H1 (cell line): ENCODE data around the gene ANKRD50. TPM values are rescaled to one million over a fixed set of nuclear protein-coding genes. Genes with fewer than 3 reads are reported as not detected.

Source experiments
- CTCF ChIA-PET: fragments of 300-600 bp; sonication (Branson Sonifier 250); formaldehyde crosslinking; loops from one replicate; lab custom pipeline; 2021; ENCODE audit not compliant: partially characterized antibody; lab: Charles Lee
- POLR2A ChIA-PET: fragments of 300-600 bp; sonication (Branson Sonifier 250); formaldehyde crosslinking; loops from one replicate; lab custom pipeline; 2021; ENCODE audit warnings: inconsistent platforms; ENCODE audit not compliant: partially characterized antibody; lab: Charles Lee
- DNase-seq, 2 experiments: peaks; one replicate each; pipeline versions ENCODE4 v3.0.0 to v3.0.0-alpha.2; 2010 to 2022; ENCODE audit warnings: low spot score in 2 of 2, low read depth in 1 of 2, mixed read lengths in 1 of 2
- FAIRE-seq: peaks from 2 replicates; lab custom pipeline; 2011; peaks lifted over from hg19 to GRCh38; lab: Jason Lieb, UNC
- H2AFZ ChIP-seq: 2 replicates; pipeline ENCODE4 v1.8.1; 2012; ENCODE audit warnings: low read length, inconsistent platforms
- H2AK5ac ChIP-seq: 2 replicates; pipeline ENCODE4 v1.6.1; 2013; ENCODE audit warnings: low read depth, low read length
- H2BK120ac ChIP-seq: replicated peaks from 2 replicates; pipeline ENCODE3; 2013; ENCODE audit warnings: low read depth, low read length, inconsistent platforms
- H2BK12ac ChIP-seq: 2 replicates; pipeline ENCODE4 v1.6.1; 2013; ENCODE audit warnings: low read depth, low read length
- H2BK15ac ChIP-seq: 2 replicates; pipeline ENCODE4 v1.6.1; 2013; ENCODE audit warnings: low read length
- H2BK20ac ChIP-seq: 2 replicates; pipeline ENCODE4 v1.6.1; 2013; ENCODE audit warnings: low read length
- H2BK5ac ChIP-seq: 2 replicates; pipeline ENCODE4 v1.6.1; 2013; ENCODE audit warnings: low read depth, low read length
- H3K14ac ChIP-seq: 2 replicates; pipeline ENCODE4 v1.6.1; 2013; ENCODE audit warnings: inconsistent platforms; ENCODE audit not compliant: insufficient read length
- H3K18ac ChIP-seq: 2 replicates; pipeline ENCODE4 v1.6.1; 2013; ENCODE audit warnings: low read length; ENCODE audit errors: extremely low read depth
- H3K23ac ChIP-seq: 2 replicates; pipeline ENCODE4 v1.6.1; 2013; ENCODE audit warnings: inconsistent platforms; ENCODE audit not compliant: insufficient read length
- H3K23me2 ChIP-seq: 2 replicates; pipeline ENCODE4 v1.6.1; 2013; ENCODE audit warnings: low read depth, low read length
- H3K27ac ChIP-seq: 2 replicates; pipeline ENCODE4 v1.6.1; 2011; ENCODE audit warnings: low read depth, low read length, inconsistent platforms
- H3K27me3 ChIP-seq, 4 experiments: replicated peaks in 1 of 4; 1 replicate in 1 of 4; 2 replicates in 3 of 4; pipeline versions ENCODE4 v1.6.1 to v1.8.1; 2011 to 2013; ENCODE audit warnings: low read length in 3 of 4, mild to moderate bottlenecking in 3 of 4, inconsistent platforms in 2 of 4, mixed read lengths in 2 of 4, moderate library complexity in 1 of 4; ENCODE audit not compliant: control insufficient read depth in 3 of 4, insufficient read depth in 3 of 4; ENCODE audit errors: extremely low read depth in 1 of 4
- H3K36me3 ChIP-seq, 4 experiments: 2 replicates each; pipeline versions ENCODE4 v1.6.1 to v1.8.1; 2011 to 2013; ENCODE audit warnings: mild to moderate bottlenecking in 4 of 4, low read length in 3 of 4, moderate library complexity in 2 of 4, control low read depth in 1 of 4, inconsistent platforms in 1 of 4; ENCODE audit not compliant: insufficient read depth in 4 of 4, control insufficient read depth in 2 of 4
- H3K4ac ChIP-seq: replicated peaks from 2 replicates; pipeline ENCODE3; 2013; ENCODE audit warnings: low read length, low read depth, mixed read lengths, inconsistent platforms; ENCODE audit not compliant: insufficient read length
- H3K4me1 ChIP-seq, 4 experiments: replicated peaks in 1 of 4; 1 replicate in 1 of 4; 2 replicates in 3 of 4; pipeline versions ENCODE4 v1.6.1 to v1.8.1; 2011 to 2013; ENCODE audit warnings: low read length in 3 of 4, inconsistent platforms in 2 of 4, mixed read lengths in 1 of 4; ENCODE audit not compliant: insufficient read depth in 4 of 4, control insufficient read depth in 3 of 4
- H3K4me2 ChIP-seq, 2 experiments: 2 replicates each; pipeline versions ENCODE4 v1.6.1 to v1.8.1; 2011 to 2013; ENCODE audit warnings: low read depth in 2 of 2, low read length in 2 of 2, control low read depth in 1 of 2, inconsistent platforms in 1 of 2, mild to moderate bottlenecking in 1 of 2; ENCODE audit not compliant: insufficient read depth in 1 of 2
- H3K4me3 ChIP-seq, 4 experiments: fragments of 200-600, 300-600 bp in 1 of 4; sonication (generic), shearing (Covaris generic), sonication (Bioruptor Twin) in 1 of 4; 2 replicates each; pipeline versions ENCODE4 v1.5.1 to v1.8.1; 2011 to 2016; ENCODE audit warnings: low read length in 4 of 4, low read depth in 3 of 4, control low read depth in 2 of 4, inconsistent platforms in 2 of 4, mild to moderate bottlenecking in 2 of 4, mixed read lengths in 1 of 4, moderate library complexity in 1 of 4; ENCODE audit not compliant: insufficient read depth in 2 of 4; ENCODE audit errors: extremely low read depth in 1 of 4
- H3K56ac ChIP-seq: replicated peaks from 2 replicates; pipeline ENCODE3; 2013; ENCODE audit warnings: low read depth, mild to moderate bottlenecking, mixed read lengths, low read length, inconsistent platforms; ENCODE audit not compliant: insufficient read length
- H3K79me1 ChIP-seq: 2 replicates; pipeline ENCODE4 v1.6.1; 2013; ENCODE audit warnings: low read depth, low read length, control low read depth
- H3K79me2 ChIP-seq, 2 experiments: 2 replicates each; pipeline versions ENCODE4 v1.6.1 to v1.8.1; 2012 to 2013; ENCODE audit warnings: low read length in 2 of 2, mild to moderate bottlenecking in 2 of 2, inconsistent platforms in 1 of 2; ENCODE audit not compliant: insufficient read depth in 2 of 2, control insufficient read depth in 1 of 2
- H3K9ac ChIP-seq, 4 experiments: replicated peaks in 1 of 4; 1 replicate in 1 of 4; 2 replicates in 3 of 4; pipeline versions ENCODE4 v1.6.1 to v1.8.1; 2011 to 2013; ENCODE audit warnings: low read depth in 3 of 4, low read length in 3 of 4, control low read depth in 2 of 4, mild to moderate bottlenecking in 2 of 4, moderate library complexity in 2 of 4, inconsistent platforms in 1 of 4; ENCODE audit errors: extremely low read depth in 1 of 4
- H3K9me3 ChIP-seq, 2 experiments: 2 replicates each; pipeline versions ENCODE4 v1.6.1 to v1.8.1; 2012 to 2013; ENCODE audit warnings: mild to moderate bottlenecking in 2 of 2, moderate library complexity in 2 of 2, control low read depth in 1 of 2, inconsistent platforms in 1 of 2, low read depth in 1 of 2, low read length in 1 of 2, mixed read lengths in 1 of 2; ENCODE audit not compliant: insufficient read depth in 2 of 2
- H4K20me1 ChIP-seq, 2 experiments: replicated peaks in 1 of 2; 2 replicates each; pipeline versions ENCODE3 to v1.8.1; 2011 to 2013; ENCODE audit warnings: inconsistent platforms in 2 of 2, low read length in 2 of 2, mild to moderate bottlenecking in 1 of 2; ENCODE audit not compliant: insufficient read depth in 2 of 2, control insufficient read depth in 1 of 2
- H4K5ac ChIP-seq: 2 replicates; pipeline ENCODE4 v1.6.1; 2013; ENCODE audit warnings: low read length, low read depth, mixed read lengths, inconsistent platforms; ENCODE audit not compliant: insufficient read length
- H4K8ac ChIP-seq: 2 replicates; pipeline ENCODE4 v1.8.0; 2013; ENCODE audit warnings: mild to moderate bottlenecking, moderate library complexity, low read length, inconsistent platforms; ENCODE audit not compliant: insufficient read depth; ENCODE audit errors: extremely low read depth
- H4K91ac ChIP-seq: replicated peaks from 2 replicates; pipeline ENCODE3; 2013; ENCODE audit warnings: low read length, mixed read lengths, inconsistent platforms; ENCODE audit not compliant: insufficient read length
- CEBPB ChIP-seq: IDR thresholded peaks from 2 replicates; pipeline ENCODE4 v1.6.1; 2012; ENCODE audit warnings: low read depth, low read length
- CHD1 ChIP-seq: IDR thresholded peaks from 2 replicates; pipeline ENCODE4 v1.6.1; 2012; ENCODE audit warnings: low read depth, low read length, improper control_type of control experiment
- CHD2 ChIP-seq: IDR thresholded peaks from 2 replicates; pipeline ENCODE4 v1.6.1; 2012; ENCODE audit warnings: low read length, improper control_type of control experiment
- CREB1 ChIP-seq: IDR thresholded peaks from 2 replicates; pipeline ENCODE4 v1.6.1; 2012; ENCODE audit warnings: inconsistent platforms
- HDAC6 ChIP-seq: IDR thresholded peaks from one replicate; pipeline ENCODE4 v1.7.1; 2012; ENCODE audit warnings: low read depth, mild to moderate bottlenecking, inconsistent platforms, low read length, moderate library complexity
- JUND ChIP-seq: IDR thresholded peaks from 2 replicates; pipeline ENCODE4 v1.6.1; 2011; ENCODE audit warnings: mild to moderate bottlenecking, improper control_type of control experiment, low read length
- KDM1A ChIP-seq: fragments of 200-600, 300-600 bp; sonication (generic); IDR thresholded peaks from 2 replicates; pipeline ENCODE4 v1.7.1; 2016; ENCODE audit warnings: mild to moderate bottlenecking, low read length, borderline replicate concordance
- KDM5A ChIP-seq: fragments of 200-600 bp; IDR thresholded peaks from 2 replicates; pipeline ENCODE4 v1.7.1; 2012; ENCODE audit warnings: mild to moderate bottlenecking, low read length, inconsistent platforms, mixed read lengths
- RFX5 ChIP-seq: IDR thresholded peaks from 2 replicates; pipeline ENCODE4 v1.6.1; 2011; ENCODE audit warnings: low read depth, low read length, improper control_type of control experiment, borderline replicate concordance
- SP4 ChIP-seq: IDR thresholded peaks from 2 replicates; pipeline ENCODE4 v1.6.1; 2012; ENCODE audit warnings: low read length, inconsistent platforms
- WGBS, 2 experiments: shearing (Covaris generic) in 1 of 2; methylation state at CpG; one replicate each; pipeline versions ENCODE4 v1.1.6 to v1.1.7; 2013 to 2015; ENCODE audit warnings: low lambda C conversion rate in 2 of 2, mixed read lengths in 2 of 2, inconsistent platforms in 1 of 2, low coverage in 1 of 2, missing lambda C conversion rate in 1 of 2; ENCODE audit not compliant: insufficient replicate concordance in 2 of 2, insufficient coverage in 1 of 2, insufficient read length in 1 of 2; ENCODE audit errors: extremely low coverage in 1 of 2, missing lambda C conversion rate in 1 of 2; 5-methylcytosine and 5-hydroxymethylcytosine counted together
- polyA plus RNA-seq, 7 experiments: library from polyadenylated mRNA; depleted of rRNA in 3 of 7; stranded (reverse) in 5 of 7; unstranded in 2 of 7; fragments of >200 nt in 5 of 7; fragments of 200-250 nt in 2 of 7; gene quantifications; 1 replicate in 5 of 7; 2 replicates in 1 of 7; 4 replicates in 1 of 7; pipeline versions ENCODE4 v1.2.1 to v1.2.3, GENCODE V29; 2011 to 2013; ENCODE audit warnings: missing spikeins in 2 of 7, mixed read lengths in 2 of 7
- total RNA-seq: library from RNA; stranded (reverse); fragmentation: NEBNext Ultra II Directional; extraction: Animal tissue kit (Norgen Biotek cat#: 25700); gene quantifications from 2 replicates; pipeline ENCODE4 v1.2.1, GENCODE V29; 2021
- TF ChIP-seq, protein P1 (sequence below): IDR thresholded peaks from 2 replicates; pipeline ENCODE4 v1.6.1; 2012; ENCODE audit warnings: low read length, inconsistent platforms

Gene ANKRD50
- total and polyA plus RNA-seq, 2 of the 8 experiments (the other 6 are each of a cell fraction or from before 2014, with no cell fraction given): 8.5 to 25.0 TPM

DNA sequence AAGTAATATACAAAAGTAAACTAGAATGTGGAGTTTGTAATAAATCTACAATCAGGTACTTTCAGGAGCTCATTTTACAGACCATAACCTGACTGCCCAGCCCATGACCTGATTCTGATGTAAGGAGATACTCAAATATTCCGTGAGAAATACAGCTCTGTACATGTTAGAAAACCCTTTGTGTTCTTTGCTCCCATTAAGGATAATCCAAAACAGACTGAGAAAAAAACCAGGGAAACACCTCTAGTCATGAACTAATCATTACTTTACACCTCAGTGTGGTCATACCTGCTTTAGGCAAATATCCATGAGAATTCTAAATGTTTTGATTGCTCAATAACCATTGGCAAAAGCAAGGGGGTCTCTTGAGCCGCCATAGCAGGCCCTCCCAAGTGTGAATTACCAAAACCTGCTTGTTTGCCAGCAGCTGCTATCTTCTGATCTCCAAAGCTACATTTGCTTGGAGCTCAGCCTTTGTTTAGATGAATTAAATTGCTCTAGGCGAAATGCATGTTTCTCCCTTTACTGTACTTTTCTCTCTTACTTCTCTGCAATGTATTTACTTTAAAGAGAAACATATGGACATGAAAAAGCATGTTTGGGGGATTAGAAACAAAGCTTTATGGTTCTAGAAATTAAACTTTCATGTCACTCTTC lies 79.1 kb downstream of the ANKRD50 start:
- Histone ChIP-seq H3K9ac (no peak overlapping the region), H3K23me2 (no peaks in the 10 kb centered on the region), H3K9me3 (no peaks in the 10 kb centered on the region), H2AFZ (no peak overlapping the region), H4K91ac (no peak overlapping the region), H3K79me2 (no peaks in the 10 kb centered on the region), H2BK15ac (no peak overlapping the region), H3K4ac (no peak overlapping the region), H4K20me1 (no peaks in the 10 kb centered on the region), H3K56ac (no peak overlapping the region), H3K4me3 (no peak overlapping the region), H3K27me3 (no peaks in the 10 kb centered on the region), H3K4me2 (no peak overlapping the region), H2BK5ac (no peak overlapping the region), H3K18ac (no peak overlapping the region), H3K36me3 (no peaks in the 10 kb centered on the region), H3K27ac (no peak overlapping the region), H2BK12ac (no peak overlapping the region), H2BK120ac (no peak overlapping the region), H3K79me1 (no peaks in the 10 kb centered on the region), H3K14ac (no peak overlapping the region), H3K23ac (no peak overlapping the region), H4K5ac (no peak overlapping the region), H3K4me1 (peaks cover 0 to 6% (median 3%) of the 10 kb centered on the region in 4 experiments; a peak in 4 of 7 replicates), H4K8ac (no peak overlapping the region), H2BK20ac (no peak overlapping the region), H2AK5ac (no peak overlapping the region)
- ChIA-PET POLR2A (no interaction called here), CTCF (interaction anchor here (0.9 kb wide), 1 partner anchor 10 kb away, joined by 3 read pairs; no protein-coding TSS in a partner anchor)
- FAIRE-seq (no peak), DNase-seq (no peak)
- WGBS, 2 experiments: 87% methylated on average over 3 of the region's 3 CpGs; no CpG with 5 or more reads in 1 of the 2 experiments
- TF ChIP-seq SP4: no peak
- TF ChIP-seq, protein P1, sequence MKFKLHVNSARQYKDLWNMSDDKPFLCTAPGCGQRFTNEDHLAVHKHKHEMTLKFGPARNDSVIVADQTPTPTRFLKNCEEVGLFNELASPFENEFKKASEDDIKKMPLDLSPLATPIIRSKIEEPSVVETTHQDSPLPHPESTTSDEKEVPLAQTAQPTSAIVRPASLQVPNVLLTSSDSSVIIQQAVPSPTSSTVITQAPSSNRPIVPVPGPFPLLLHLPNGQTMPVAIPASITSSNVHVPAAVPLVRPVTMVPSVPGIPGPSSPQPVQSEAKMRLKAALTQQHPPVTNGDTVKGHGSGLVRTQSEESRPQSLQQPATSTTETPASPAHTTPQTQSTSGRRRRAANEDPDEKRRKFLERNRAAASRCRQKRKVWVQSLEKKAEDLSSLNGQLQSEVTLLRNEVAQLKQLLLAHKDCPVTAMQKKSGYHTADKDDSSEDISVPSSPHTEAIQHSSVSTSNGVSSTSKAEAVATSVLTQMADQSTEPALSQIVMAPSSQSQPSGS: no peak
- TF ChIP-seq CEBPB: no peak
- no peak for TF ChIP-seq KDM5A
- no peak for TF ChIP-seq RFX5
- TF ChIP-seq CREB1: no peak
- TF ChIP-seq JUND: no peak
- no peak for TF ChIP-seq CHD2
- no peak for TF ChIP-seq CHD1
- no peak for TF ChIP-seq HDAC6
- TF ChIP-seq KDM1A: no peak
